Adrenal gland (tissue), 5 donors: ENCODE measurements around the gene MPDZ.

Experiments used
- CTCF ChIP-seq, 6 experiments: fragments of 450-650 bp in 4 of 6; fragments of 200-600 bp in 2 of 6; sonication (generic) in 1 of 6; IDR thresholded peaks; 1 replicate in 5 of 6; 2 replicates in 1 of 6; pipeline versions ENCODE4 v1.5.1 to v1.8.0; 2016 to 2021; ENCODE audit warnings: antibody characterized with exemption in 6 of 6, mild to moderate bottlenecking in 2 of 6, moderate library complexity in 1 of 6
- POLR2A ChIP-seq, 2 donors: fragments of 450-650 bp; IDR thresholded peaks; one replicate each; pipeline ENCODE4 v1.6.1; 2017; ENCODE audit warnings: antibody characterized with exemption in 2 of 2, mild to moderate bottlenecking in 2 of 2, moderate library complexity in 1 of 2
- donor health status: DM: no; HTN: no; CAD: no.

DNA sequence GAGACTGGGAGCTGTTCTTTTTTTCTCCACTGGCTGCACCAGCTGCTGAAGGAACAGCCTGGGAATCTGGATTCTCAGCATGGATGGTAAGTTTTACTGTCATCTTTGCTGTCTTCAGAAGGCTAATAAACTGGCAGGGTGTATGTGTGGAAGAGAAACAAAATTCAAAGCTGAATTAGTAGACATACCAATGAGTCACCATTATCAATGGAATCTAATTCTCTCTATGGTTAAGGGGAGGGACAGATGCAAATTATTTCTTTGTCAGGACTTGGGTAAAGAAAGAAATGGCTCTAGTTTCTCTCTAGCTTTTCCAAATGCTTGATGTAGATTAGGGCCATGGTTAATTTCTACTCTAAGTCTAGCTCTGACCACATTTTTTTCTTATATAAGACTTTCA lies 154.2 kb downstream of the MPDZ start:
- TF ChIP-seq CTCF (IDR thresholded peaks at IDR 0.05): no peak
- no peak for TF ChIP-seq POLR2A (IDR thresholded peaks at IDR 0.05)
